Measurements from ENCODE around the gene TPX2.
"Not testable (repeated sequence)": the region's sequence is repeated elsewhere in the genome, so short reads cannot be mapped to it uniquely, and the experiment has no call there.

TPX2 gene

GRCh38 chr20:31827059-31827458, 88.0 kb downstream of the TPX2 start:
- DNase-seq (ENCODE audit: low read depth) = no peak
- H3K4me3 ChIP-seq (ENCODE audit: low read depth, low read length) = no peak overlapping the region
- TF ChIP-seq MYC (IDR thresholded peaks at IDR 0.05; ENCODE audit: low read depth, low read length) (no peak), CTCF (IDR thresholded peaks at IDR 0.05; ENCODE audit: low read depth, low read length) (no peak), MAX (IDR thresholded peaks at IDR 0.05; ENCODE audit: low read depth, low read length) (no peak), POLR2A (IDR thresholded peaks at IDR 0.05; ENCODE audit: extremely low read depth, insufficient read length) (no peak)

GRCh38 chr20:31828016-31828415, 88.9 kb downstream of the TPX2 start:
- not testable (repeated sequence) for H3K4me3 ChIP-seq (ENCODE audit: low read depth, low read length); DNase-seq (ENCODE audit: low read depth)

- TF ChIP-seq MYC (IDR thresholded peaks at IDR 0.05; ENCODE audit: low read depth, low read length) (no peak), POLR2A (IDR thresholded peaks at IDR 0.05; ENCODE audit: extremely low read depth, insufficient read length) (no peak), MAX (IDR thresholded peaks at IDR 0.05; ENCODE audit: low read depth, low read length) (no peak), CTCF (IDR thresholded peaks at IDR 0.05; ENCODE audit: low read depth, low read length) (no peak)
- DNase-seq (ENCODE audit: low read depth) = no peak
- H3K4me3 ChIP-seq (ENCODE audit: low read depth, low read length) = no peak overlapping the region
Observed at GRCh38 chr20:31829731-31830130, 90.6 kb downstream of the TPX2 start.

GRCh38 chr20:31830406-31830981, 91.4 kb downstream of the TPX2 start:
- no peak overlapping the region for H3K4me3 ChIP-seq (ENCODE audit: low read depth, low read length)
- no peak for DNase-seq (ENCODE audit: low read depth)
- TF ChIP-seq CTCF (IDR thresholded peaks at IDR 0.05; ENCODE audit: low read depth, low read length) (no peak), MAX (IDR thresholded peaks at IDR 0.05; ENCODE audit: low read depth, low read length) (no peak), POLR2A (IDR thresholded peaks at IDR 0.05; ENCODE audit: extremely low read depth, insufficient read length) (no peak), MYC (IDR thresholded peaks at IDR 0.05; ENCODE audit: low read depth, low read length) (no peak)

GRCh38 chr20:31831211-31831610, 92.1 kb downstream of the TPX2 start:
- no peak for DNase-seq (ENCODE audit: low read depth)
- no peak overlapping the region for H3K4me3 ChIP-seq (ENCODE audit: low read depth, low read length)

More at GRCh38 chr20:31831211-31831610, 92.1 kb downstream of the TPX2 start:
- TF ChIP-seq MAX (IDR thresholded peaks at IDR 0.05; ENCODE audit: low read depth, low read length) = no peak
- TF ChIP-seq MYC (IDR thresholded peaks at IDR 0.05; ENCODE audit: low read depth, low read length) = no peak
- no peak for TF ChIP-seq CTCF (IDR thresholded peaks at IDR 0.05; ENCODE audit: low read depth, low read length)
- no peak for TF ChIP-seq POLR2A (IDR thresholded peaks at IDR 0.05; ENCODE audit: extremely low read depth, insufficient read length)
